ENCODE data around the gene ISG20L2. TPM values are rescaled to one million over a fixed set of nuclear protein-coding genes. Genes with fewer than 3 reads are reported as not detected.
A peak's percentile ranks its signal among the peaks of the same experiment; 100 is the strongest.
"Not testable (repeated sequence)": the region's sequence is repeated elsewhere in the genome, so short reads cannot be mapped to it uniquely, and the experiment has no call there.

ISG20L2 gene
- total RNA-seq, 1 donor from 2014 or later: 13.1 TPM

GRCh38 chr1:156757572-156758253 lies 29.1 kb upstream of the ISG20L2 start:
- ATAC-seq; intact Hi-C loops (cut with DNase I); DNase-seq (ENCODE audit: missing footprints): not testable (repeated sequence)

- DNase-seq (ENCODE audit: missing footprints): no peak
- intact Hi-C loops (cut with DNase I): no loop called here
- no peak for ATAC-seq
Measured at GRCh38 chr1:156756355-156756754, 27.8 kb upstream of the ISG20L2 start.

GRCh38 chr1:156755527-156755950 lies 27.0 kb upstream of the ISG20L2 start:
- intact Hi-C loops (cut with DNase I): no loop called here
- ATAC-seq: no peak
- DNase-seq (ENCODE audit: missing footprints): no peak

- ATAC-seq: no peak
- intact Hi-C loops (cut with DNase I): no loop called here
Measured at GRCh38 chr1:156754219-156754618, 25.7 kb upstream of the ISG20L2 start.

GRCh38 chr1:156752843-156753482 lies 24.4 kb upstream of the ISG20L2 start:
- ATAC-seq (no peak), DNase-seq (ENCODE audit: missing footprints) (no peak)
- intact Hi-C loops (cut with DNase I): no loop called here

More at GRCh38 chr1:156754219-156754618, 25.7 kb upstream of the ISG20L2 start:
- no peak for DNase-seq (ENCODE audit: missing footprints)

- ATAC-seq: peak; percentile 84
Measured at GRCh38 chr1:156751757-156752481, 23.4 kb upstream of the ISG20L2 start.

GRCh38 chr1:156751451-156751756 lies 22.8 kb upstream of the ISG20L2 start, which contains the start of gene HDGF:
TSS of gene HDGF (minus strand) at chr1:156751675. CDS start at chr1:156751429, 246 bp downstream.
- no peak for DNase-seq (ENCODE audit: missing footprints)
- intact Hi-C loops (cut with DNase I): loop anchor here (2.0 kb wide), 1 partner anchor 15 kb away; the partner anchor contains the start of gene PRCC
- ATAC-seq: no peak

More at GRCh38 chr1:156751757-156752481, 23.4 kb upstream of the ISG20L2 start:
- intact Hi-C loops (cut with DNase I): loop anchor here (2.0 kb wide), 1 partner anchor 15 kb away; the partner anchor contains the start of gene PRCC
- DNase-seq (ENCODE audit: missing footprints): peak; percentile 99

- intact Hi-C loops (cut with DNase I): loop anchor here (2.0 kb wide), 1 partner anchor 16 kb away; the partner anchor contains the start of gene PRCC
- ATAC-seq: no peak
- DNase-seq (ENCODE audit: missing footprints): peak; percentile 74
Measured at GRCh38 chr1:156750711-156751450, 22.3 kb upstream of the ISG20L2 start.

- ATAC-seq: no peak
- DNase-seq (ENCODE audit: missing footprints): no peak
- intact Hi-C loops (cut with DNase I): loop anchor here (2.0 kb wide), 1 partner anchor 17 kb away; the partner anchor contains the start of gene PRCC
Measured at GRCh38 chr1:156750191-156750672, 21.7 kb upstream of the ISG20L2 start.

- ATAC-seq: no peak
- no peak for DNase-seq (ENCODE audit: missing footprints)
- intact Hi-C loops (cut with DNase I): loop anchor here (2.0 kb wide), 1 partner anchor 17 kb away; the partner anchor contains the start of gene PRCC
Measured at GRCh38 chr1:156749419-156750118, 21.0 kb upstream of the ISG20L2 start.

GRCh38 chr1:156748670-156749418 lies 20.3 kb upstream of the ISG20L2 start:
- intact Hi-C loops (cut with DNase I): no loop called here
- DNase-seq (ENCODE audit: missing footprints) (peak; percentile 77), ATAC-seq (peak; percentile 5)

GRCh38 chr1:156747742-156748669 lies 19.4 kb upstream of the ISG20L2 start:
- intact Hi-C loops (cut with DNase I): no loop called here
- no peak for DNase-seq (ENCODE audit: missing footprints)
- no peak for ATAC-seq

GRCh38 chr1:156746728-156747631 lies 18.4 kb upstream of the ISG20L2 start:
- intact Hi-C loops (cut with DNase I): no loop called here
- peak; percentile 95 for DNase-seq (ENCODE audit: missing footprints)
- peak; percentile 64 for ATAC-seq

GRCh38 chr1:156746406-156746727 lies 17.8 kb upstream of the ISG20L2 start:
- DNase-seq (ENCODE audit: missing footprints) (no peak), ATAC-seq (no peak)
- intact Hi-C loops (cut with DNase I): no loop called here

GRCh38 chr1:156745881-156746280 lies 17.3 kb upstream of the ISG20L2 start:
- DNase-seq (ENCODE audit: missing footprints) (no peak), ATAC-seq (no peak)
- intact Hi-C loops (cut with DNase I): no loop called here

Data from Right ventricle myocardium inferior (tissue), 1 donor.